ENCODE data around the gene CD52. TPM values are rescaled to one million over a fixed set of nuclear protein-coding genes. Genes with fewer than 3 reads are reported as not detected.
A peak's percentile ranks its signal among the peaks of the same experiment; 100 is the strongest.

The CD52 gene
- 100 to 1,000 TPM in 1 of 4 donors, 10 to 100 TPM in 3; 23.1 to 116 (median 36.8) TPM for polyA plus RNA-seq
- long read RNA-seq, donor 1 = 0 reads
- long read RNA-seq, donor 2, transcript CD52-201 (2 exons, 468 nt) = major isoform, 12 of 12 reads
- long read RNA-seq, donor 2, partial matches to known transcripts = 0 of 12 reads
- long read RNA-seq, donor 2, other reads (novel, unspliced or antisense) = 0 of 12 reads
- long read RNA-seq, donor 3, transcript CD52-201 (2 exons, 468 nt) = major isoform, 28 of 33 reads
- long read RNA-seq, donor 3, partial matches to known transcripts = 5 of 33 reads
- long read RNA-seq, donor 3, other reads (novel, unspliced or antisense) = 0 of 33 reads
- long read RNA-seq, donor 4 = 0 reads
- long read RNA-seq, donor 5, transcript CD52-201 (2 exons, 468 nt) = major isoform, 11 of 11 reads
- long read RNA-seq, donor 5, partial matches to known transcripts = 0 of 11 reads
- long read RNA-seq, donor 5, other reads (novel, unspliced or antisense) = 0 of 11 reads
- long read RNA-seq, donor 6, transcript CD52-201 (2 exons, 468 nt) = major isoform, 13 of 13 reads
- long read RNA-seq, donor 6, partial matches to known transcripts = 0 of 13 reads
- long read RNA-seq, donor 6, other reads (novel, unspliced or antisense) = 0 of 13 reads
- long read RNA-seq, donor 7 = 0 reads
- long read RNA-seq, donor 8, partial matches to known transcripts = 0 of 3 reads
- long read RNA-seq, donor 8, other reads (novel, unspliced or antisense) = 0 of 3 reads
- long read RNA-seq, donor 9, transcript CD52-201 (2 exons, 468 nt) = major isoform, 6 of 6 reads
- long read RNA-seq, donor 9, partial matches to known transcripts = 0 of 6 reads
- long read RNA-seq, donor 9, other reads (novel, unspliced or antisense) = 0 of 6 reads
- long read RNA-seq, donor 10, transcript CD52-201 (2 exons, 468 nt) = major isoform, 35 of 35 reads
- long read RNA-seq, donor 10, partial matches to known transcripts = 0 of 35 reads
- long read RNA-seq, donor 10, other reads (novel, unspliced or antisense) = 0 of 35 reads

GRCh38 chr1:26317612-26318337, at the start of gene CD52:
Gene CD52 (plus strand): TSS chr1:26317958. CDS start chr1:26318018, 60 bp downstream.
- H3K9me3 ChIP-seq (ENCODE audit: control insufficient read depth in 2 of 2, insufficient read depth in 1 of 2, low read depth in 1 of 2, low read length in 1 of 2) = no peaks in the 10 kb centered on the region
- peaks cover 0 to 22% (median 2%) of the 10 kb centered on the region in 3 donors for H3K36me3 ChIP-seq (ENCODE audit: control insufficient read depth in 3 of 3, insufficient read depth in 2 of 3, low read depth in 1 of 3, low read length in 3 of 3)
- peak in 1 of 2 donors; percentile 45 for DNase-seq
- H3K4me1 ChIP-seq (ENCODE audit: control insufficient read depth in 3 of 3, insufficient read depth in 2 of 3, low read depth in 1 of 3, low read length in 2 of 3) = peaks cover 0 to 4% (median 0%) of the 10 kb centered on the region in 3 donors
- H3K27ac ChIP-seq (ENCODE audit: low read depth in 1 of 3, low read length in 2 of 3) = peak within 1 kb of the TSS in 2 of 3 donors; percentile 36 to 49
- peaks cover 0 to 2% (median 0%) of the 10 kb centered on the region in 3 donors for H3K27me3 ChIP-seq (ENCODE audit: control insufficient read depth in 3 of 3, insufficient read depth in 3 of 3, low read length in 3 of 3)
- peak within 1 kb of the TSS; percentile 8 to 61 (median 37) for H3K4me3 ChIP-seq (ENCODE audit: low read depth in 1 of 3, low read length in 3 of 3)
- FAIRE-seq = no peak
- 59 to 78% (median 60%) methylated on average over 12 of the region's 12 CpGs for WGBS, 3 donors

- Histone ChIP-seq H3K36me3 (ENCODE audit: control insufficient read depth in 3 of 3, insufficient read depth in 2 of 3, low read depth in 1 of 3, low read length in 3 of 3) (peaks cover 4 to 28% (median 9%) of the 10 kb centered on the region in 3 donors), H3K9me3 (ENCODE audit: control insufficient read depth in 2 of 2, insufficient read depth in 1 of 2, low read depth in 1 of 2, low read length in 1 of 2) (peaks cover 0 to 13% of the 10 kb centered on the region in 2 donors), H3K4me3 (ENCODE audit: low read depth in 1 of 3, low read length in 3 of 3) (no peak overlapping the region), H3K27me3 (ENCODE audit: control insufficient read depth in 3 of 3, insufficient read depth in 3 of 3, low read length in 3 of 3) (no peaks in the 10 kb centered on the region), H3K27ac (ENCODE audit: low read depth in 1 of 3, low read length in 2 of 3) (no peak overlapping the region), H3K4me1 (ENCODE audit: control insufficient read depth in 3 of 3, insufficient read depth in 2 of 3, low read depth in 1 of 3, low read length in 2 of 3) (no peaks in the 10 kb centered on the region)
- WGBS, 3 donors = 93 to 97% (median 96%) methylated on average over 9 of the region's 9 CpGs
- FAIRE-seq = no peak
- no peak for DNase-seq
Observed at GRCh38 chr1:26268290-26269197, 49.2 kb upstream of the CD52 start.

- 98 to 99% (median 99%) methylated on average over 4 of the region's 4 CpGs for WGBS, 3 donors
- FAIRE-seq = no peak
Observed at GRCh38 chr1:26269198-26269550, 48.6 kb upstream of the CD52 start.

GRCh38 chr1:26274801-26275425, 42.8 kb upstream of the CD52 start:
- H3K27ac ChIP-seq (ENCODE audit: low read depth in 1 of 3, low read length in 2 of 3) = peak overlapping the region in 1 of 3 donors; percentile 93
- no peaks in the 10 kb centered on the region for H3K9me3 ChIP-seq (ENCODE audit: control insufficient read depth in 2 of 2, insufficient read depth in 1 of 2, low read depth in 1 of 2, low read length in 1 of 2)
- WGBS, 3 donors = 77 to 86% (median 81%) methylated on average over 11 of the region's 11 CpGs
- peaks cover 22 to 44% (median 23%) of the 10 kb centered on the region in 3 donors for H3K4me1 ChIP-seq (ENCODE audit: control insufficient read depth in 3 of 3, insufficient read depth in 2 of 3, low read depth in 1 of 3, low read length in 2 of 3)
- peaks cover 0 to 36% (median 8%) of the 10 kb centered on the region in 3 donors for H3K36me3 ChIP-seq (ENCODE audit: control insufficient read depth in 3 of 3, insufficient read depth in 2 of 3, low read depth in 1 of 3, low read length in 3 of 3)
- FAIRE-seq (no peak), DNase-seq (no peak)
- no peak overlapping the region for H3K4me3 ChIP-seq (ENCODE audit: low read depth in 1 of 3, low read length in 3 of 3)
- H3K27me3 ChIP-seq (ENCODE audit: control insufficient read depth in 3 of 3, insufficient read depth in 3 of 3, low read length in 3 of 3) = no peaks in the 10 kb centered on the region

More at GRCh38 chr1:26269198-26269550, 48.6 kb upstream of the CD52 start:
- H3K9me3 ChIP-seq (ENCODE audit: control insufficient read depth in 2 of 2, insufficient read depth in 1 of 2, low read depth in 1 of 2, low read length in 1 of 2) = peaks cover 0 to 13% of the 10 kb centered on the region in 2 donors
- H3K4me3 ChIP-seq (ENCODE audit: low read depth in 1 of 3, low read length in 3 of 3) = no peak overlapping the region
- H3K27me3 ChIP-seq (ENCODE audit: control insufficient read depth in 3 of 3, insufficient read depth in 3 of 3, low read length in 3 of 3) = no peaks in the 10 kb centered on the region
- DNase-seq = no peak
- H3K4me1 ChIP-seq (ENCODE audit: control insufficient read depth in 3 of 3, insufficient read depth in 2 of 3, low read depth in 1 of 3, low read length in 2 of 3) = no peaks in the 10 kb centered on the region
- no peak overlapping the region for H3K27ac ChIP-seq (ENCODE audit: low read depth in 1 of 3, low read length in 2 of 3)
- peaks cover 3 to 28% (median 9%) of the 10 kb centered on the region in 3 donors for H3K36me3 ChIP-seq (ENCODE audit: control insufficient read depth in 3 of 3, insufficient read depth in 2 of 3, low read depth in 1 of 3, low read length in 3 of 3)

- FAIRE-seq (no peak), DNase-seq (peak; percentile 91)
- Histone ChIP-seq H3K36me3 (ENCODE audit: control insufficient read depth in 3 of 3, insufficient read depth in 2 of 3, low read depth in 1 of 3, low read length in 3 of 3) (peaks cover 0 to 37% (median 2%) of the 10 kb centered on the region in 3 donors), H3K4me1 (ENCODE audit: control insufficient read depth in 3 of 3, insufficient read depth in 2 of 3, low read depth in 1 of 3, low read length in 2 of 3) (peaks cover 22 to 50% (median 25%) of the 10 kb centered on the region in 3 donors), H3K4me3 (ENCODE audit: low read depth in 1 of 3, low read length in 3 of 3) (no peak overlapping the region), H3K27me3 (ENCODE audit: control insufficient read depth in 3 of 3, insufficient read depth in 3 of 3, low read length in 3 of 3) (no peaks in the 10 kb centered on the region), H3K9me3 (ENCODE audit: control insufficient read depth in 2 of 2, insufficient read depth in 1 of 2, low read depth in 1 of 2, low read length in 1 of 2) (no peaks in the 10 kb centered on the region), H3K27ac (ENCODE audit: low read depth in 1 of 3, low read length in 2 of 3) (peak overlapping the region; percentile 92 to 96 (median 93))
- WGBS, 3 donors = 20 to 21% (median 20%) methylated on average over 3 of the region's 3 CpGs
Observed at GRCh38 chr1:26275580-26276431, 42.0 kb upstream of the CD52 start.

GRCh38 chr1:26276432-26276838, 41.3 kb upstream of the CD52 start:
- no peak for FAIRE-seq
- H3K9me3 ChIP-seq (ENCODE audit: control insufficient read depth in 2 of 2, insufficient read depth in 1 of 2, low read depth in 1 of 2, low read length in 1 of 2) = no peaks in the 10 kb centered on the region
- peak overlapping the region; percentile 92 to 96 (median 93) for H3K27ac ChIP-seq (ENCODE audit: low read depth in 1 of 3, low read length in 2 of 3)
- H3K4me1 ChIP-seq (ENCODE audit: control insufficient read depth in 3 of 3, insufficient read depth in 2 of 3, low read depth in 1 of 3, low read length in 2 of 3) = peaks cover 22 to 55% (median 29%) of the 10 kb centered on the region in 3 donors
- peaks cover 2 to 41% (median 2%) of the 10 kb centered on the region in 3 donors for H3K36me3 ChIP-seq (ENCODE audit: control insufficient read depth in 3 of 3, insufficient read depth in 2 of 3, low read depth in 1 of 3, low read length in 3 of 3)
- H3K4me3 ChIP-seq (ENCODE audit: low read depth in 1 of 3, low read length in 3 of 3) = no peak overlapping the region
- no peaks in the 10 kb centered on the region for H3K27me3 ChIP-seq (ENCODE audit: control insufficient read depth in 3 of 3, insufficient read depth in 3 of 3, low read length in 3 of 3)
- peak in 1 of 2 donors; percentile 46 for DNase-seq
- WGBS, 3 donors = 54 to 68% (median 64%) methylated on average over 2 of the region's 2 CpGs
